Panc1 (cell line): ENCODE measurements around the gene ZFYVE28. TPM values are rescaled to one million over a fixed set of nuclear protein-coding genes. Genes with fewer than 3 reads are reported as not detected.

Source experiments
- ATAC-seq: fragments of 200-7000 bp; cut with Tn5 transposase; 2 replicates; pipeline ENCODE4 v1.9.1; 2020; ENCODE audit warnings: mild to moderate bottlenecking, moderate library complexity
- BruUV-seq: library from RNA; stranded (reverse); fragments of 400-500 nt; replicated peaks from 2 replicates; lab custom pipeline; 2021; lab: Mats Ljungman, UMichigan
- CTCF ChIA-PET: fragments of 300-600 bp; sonication (Branson Sonifier 250); formaldehyde crosslinking; loops from one replicate; lab custom pipeline; 2022; ENCODE audit warnings: antibody characterized with exemption; lab: Charles Lee
- POLR2A ChIA-PET: fragments of 300-600 bp; sonication (Branson Sonifier 250); formaldehyde crosslinking; loops from one replicate; lab custom pipeline; 2022; ENCODE audit warnings: antibody characterized with exemption; lab: Charles Lee
- DNase-seq: peaks from one replicate; pipeline ENCODE4 v3.0.0-alpha.2; 2010; ENCODE audit warnings: low read depth, low spot score
- H3K27ac ChIP-seq: 2 replicates; pipeline ENCODE4 v1.5.1; 2011; ENCODE audit warnings: mild to moderate bottlenecking, low read length, inconsistent platforms
- H3K27me3 ChIP-seq: fragments of 200-500 bp; sonication (Bioruptor generic); 2 replicates; pipeline ENCODE4 v1.6.0; 2014; ENCODE audit warnings: low read length, inconsistent platforms; ENCODE audit not compliant: control insufficient read depth, insufficient read depth
- H3K36me3 ChIP-seq: fragments of 200-500 bp; sonication (Bioruptor generic); 2 replicates; pipeline ENCODE4 v1.5.1; 2014; ENCODE audit warnings: inconsistent platforms, mild to moderate bottlenecking, low read length, moderate library complexity; ENCODE audit not compliant: control insufficient read depth, insufficient read depth
- H3K4me1 ChIP-seq: 2 replicates; pipeline ENCODE4 v1.5.1; 2011; ENCODE audit warnings: inconsistent platforms, mild to moderate bottlenecking, low read length, moderate library complexity; ENCODE audit not compliant: control insufficient read depth, insufficient read depth
- H3K4me3 ChIP-seq, 2 experiments: 2 replicates each; pipeline ENCODE4 v1.5.1; 2011 to 2012; ENCODE audit warnings: low read depth in 2 of 2, low read length in 2 of 2, mild to moderate bottlenecking in 2 of 2, inconsistent platforms in 1 of 2, moderate library complexity in 1 of 2
- H3K9me3 ChIP-seq: fragments of 200-500 bp; sonication (Bioruptor generic); 2 replicates; pipeline ENCODE4 v1.5.1; 2014; ENCODE audit warnings: low read depth, mild to moderate bottlenecking, inconsistent platforms, low read length, moderate library complexity; ENCODE audit not compliant: control insufficient read depth, insufficient read depth
- POLR2AphosphoS5 ChIP-seq: IDR thresholded peaks from 2 replicates; pipeline ENCODE4 v1.6.1; 2012; ENCODE audit warnings: mild to moderate bottlenecking, low read depth, low read length, moderate library complexity
- SIN3A ChIP-seq: IDR thresholded peaks from 2 replicates; pipeline ENCODE4 v1.6.1; 2012; ENCODE audit warnings: low read depth, mild to moderate bottlenecking, low read length, moderate library complexity, borderline replicate concordance; ENCODE audit not compliant: insufficient read depth
- TCF7L2 ChIP-seq: IDR thresholded peaks from 2 replicates; pipeline ENCODE4 v1.6.1; 2011; ENCODE audit warnings: mild to moderate bottlenecking, low read depth, low read length, inconsistent platforms
- in situ Hi-C: cut with HindIII; loops from 2 replicates; pipeline ENCODE4 v1.10.0; 2016; ENCODE audit warnings: low sequenced_read_pairs, low pct_unique_long_range_greater_than_20kb
- intact Hi-C: fragments of 100-400 bp; cut with micrococcal nuclease; formaldehyde crosslinking; loops from one replicate; pipeline ENCODE4 v1.10.0; 2022; ENCODE audit not compliant: unreplicated experiment
- total RNA-seq: library from RNA; stranded (reverse); gene quantifications from one replicate; pipeline ENCODE4 v1.2.1, GENCODE V29; 2021; ENCODE audit not compliant: unreplicated experiment
- TF ChIP-seq, protein P1 (sequence below), 2 experiments: IDR thresholded peaks; 2 replicates each; pipeline ENCODE4 v1.6.1; 2011 to 2012; ENCODE audit warnings: low read depth in 2 of 2, control low read depth in 1 of 2, low read length in 1 of 2, mild to moderate bottlenecking in 1 of 2, moderate library complexity in 1 of 2; ENCODE audit not compliant: insufficient read depth in 1 of 2
- TF ChIP-seq, protein P2 (sequence below): fragments of 450-650 bp; IDR thresholded peaks from 2 replicates; pipeline ENCODE4 v1.5.1; 2017; ENCODE audit warnings: mild to moderate bottlenecking

The ZFYVE28 gene
- total RNA-seq, 1 experiment from 2014 or later, result 11.9 TPM

DNA sequence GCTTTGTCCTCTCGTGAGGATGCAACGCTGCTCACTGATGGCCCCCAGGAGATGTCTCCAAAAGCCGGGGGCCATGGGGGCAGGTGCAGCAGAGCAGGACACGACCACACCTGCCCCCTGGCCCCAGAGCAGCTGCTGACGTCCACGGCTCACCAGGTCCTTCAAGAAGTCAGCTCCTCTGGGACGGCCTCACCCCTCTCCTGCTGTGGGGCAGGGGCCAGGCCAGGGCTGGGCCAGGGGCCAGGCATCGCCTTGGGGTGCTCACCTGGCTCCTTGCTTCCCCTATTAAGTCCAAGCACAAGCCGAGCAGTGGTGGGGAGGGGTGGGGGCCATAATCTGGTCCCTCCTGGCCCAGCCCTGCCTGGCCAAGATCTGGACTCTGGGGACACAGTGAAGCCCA lies 128.0 kb downstream of the ZFYVE28 start:
- in situ Hi-C loops (no loop called here), intact Hi-C loops (no loop called here)
- H3K9me3 ChIP-seq, result no peaks in the 10 kb centered on the region
- POLR2A ChIA-PET, result no interaction called here
- no peak for ATAC-seq
- H3K36me3 ChIP-seq, result no peaks in the 10 kb centered on the region
- no peak for DNase-seq
- BruUV-seq, result no TSS peak
- no peaks in the 10 kb centered on the region for H3K27me3 ChIP-seq
- H3K27ac ChIP-seq, result no peak overlapping the region
- no peaks in the 10 kb centered on the region for H3K4me1 ChIP-seq
- no peak overlapping the region for H3K4me3 ChIP-seq
- TF ChIP-seq TCF7L2 (no peak), POLR2AphosphoS5 (no peak), SIN3A (no peak)
- TF ChIP-seq, protein P1, sequence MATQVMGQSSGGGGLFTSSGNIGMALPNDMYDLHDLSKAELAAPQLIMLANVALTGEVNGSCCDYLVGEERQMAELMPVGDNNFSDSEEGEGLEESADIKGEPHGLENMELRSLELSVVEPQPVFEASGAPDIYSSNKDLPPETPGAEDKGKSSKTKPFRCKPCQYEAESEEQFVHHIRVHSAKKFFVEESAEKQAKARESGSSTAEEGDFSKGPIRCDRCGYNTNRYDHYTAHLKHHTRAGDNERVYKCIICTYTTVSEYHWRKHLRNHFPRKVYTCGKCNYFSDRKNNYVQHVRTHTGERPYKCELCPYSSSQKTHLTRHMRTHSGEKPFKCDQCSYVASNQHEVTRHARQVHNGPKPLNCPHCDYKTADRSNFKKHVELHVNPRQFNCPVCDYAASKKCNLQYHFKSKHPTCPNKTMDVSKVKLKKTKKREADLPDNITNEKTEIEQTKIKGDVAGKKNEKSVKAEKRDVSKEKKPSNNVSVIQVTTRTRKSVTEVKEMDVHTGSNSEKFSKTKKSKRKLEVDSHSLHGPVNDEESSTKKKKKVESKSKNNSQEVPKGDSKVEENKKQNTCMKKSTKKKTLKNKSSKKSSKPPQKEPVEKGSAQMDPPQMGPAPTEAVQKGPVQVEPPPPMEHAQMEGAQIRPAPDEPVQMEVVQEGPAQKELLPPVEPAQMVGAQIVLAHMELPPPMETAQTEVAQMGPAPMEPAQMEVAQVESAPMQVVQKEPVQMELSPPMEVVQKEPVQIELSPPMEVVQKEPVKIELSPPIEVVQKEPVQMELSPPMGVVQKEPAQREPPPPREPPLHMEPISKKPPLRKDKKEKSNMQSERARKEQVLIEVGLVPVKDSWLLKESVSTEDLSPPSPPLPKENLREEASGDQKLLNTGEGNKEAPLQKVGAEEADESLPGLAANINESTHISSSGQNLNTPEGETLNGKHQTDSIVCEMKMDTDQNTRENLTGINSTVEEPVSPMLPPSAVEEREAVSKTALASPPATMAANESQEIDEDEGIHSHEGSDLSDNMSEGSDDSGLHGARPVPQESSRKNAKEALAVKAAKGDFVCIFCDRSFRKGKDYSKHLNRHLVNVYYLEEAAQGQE (IDR thresholded peaks at IDR 0.05; ENCODE audit: insufficient read depth in 1 of 2, low read depth in 2 of 2, low read length in 1 of 2), result no peak
- TF ChIP-seq, protein P2, sequence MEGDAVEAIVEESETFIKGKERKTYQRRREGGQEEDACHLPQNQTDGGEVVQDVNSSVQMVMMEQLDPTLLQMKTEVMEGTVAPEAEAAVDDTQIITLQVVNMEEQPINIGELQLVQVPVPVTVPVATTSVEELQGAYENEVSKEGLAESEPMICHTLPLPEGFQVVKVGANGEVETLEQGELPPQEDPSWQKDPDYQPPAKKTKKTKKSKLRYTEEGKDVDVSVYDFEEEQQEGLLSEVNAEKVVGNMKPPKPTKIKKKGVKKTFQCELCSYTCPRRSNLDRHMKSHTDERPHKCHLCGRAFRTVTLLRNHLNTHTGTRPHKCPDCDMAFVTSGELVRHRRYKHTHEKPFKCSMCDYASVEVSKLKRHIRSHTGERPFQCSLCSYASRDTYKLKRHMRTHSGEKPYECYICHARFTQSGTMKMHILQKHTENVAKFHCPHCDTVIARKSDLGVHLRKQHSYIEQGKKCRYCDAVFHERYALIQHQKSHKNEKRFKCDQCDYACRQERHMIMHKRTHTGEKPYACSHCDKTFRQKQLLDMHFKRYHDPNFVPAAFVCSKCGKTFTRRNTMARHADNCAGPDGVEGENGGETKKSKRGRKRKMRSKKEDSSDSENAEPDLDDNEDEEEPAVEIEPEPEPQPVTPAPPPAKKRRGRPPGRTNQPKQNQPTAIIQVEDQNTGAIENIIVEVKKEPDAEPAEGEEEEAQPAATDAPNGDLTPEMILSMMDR, result no peak
- CTCF ChIA-PET, result no interaction called here

DNA sequence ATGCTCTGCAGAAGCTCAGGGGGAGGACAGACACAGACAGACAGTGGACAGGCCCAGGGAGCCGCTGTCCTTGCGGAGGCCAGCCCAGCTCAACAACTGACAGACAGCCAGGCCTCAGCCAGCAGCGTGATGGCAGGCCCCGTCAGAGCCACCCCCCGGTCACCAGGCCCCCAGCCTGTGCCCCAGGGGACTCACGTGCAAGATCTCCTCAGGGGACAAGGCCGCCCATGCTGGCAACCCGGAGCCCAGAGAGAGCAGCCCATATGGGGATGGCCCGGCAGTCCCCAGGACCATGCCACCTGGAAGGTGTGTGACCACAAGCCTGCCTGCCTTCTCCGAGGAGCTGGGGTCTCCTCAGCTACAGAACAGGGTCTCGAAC lies 128.5 kb downstream of the ZFYVE28 start:
- no peak overlapping the region for H3K4me3 ChIP-seq
- DNase-seq (no peak), ATAC-seq (no peak)
- H3K4me1 ChIP-seq, result no peaks in the 10 kb centered on the region
- intact Hi-C loops (no loop called here), in situ Hi-C loops (no loop called here)
- TF ChIP-seq, protein P1 (IDR thresholded peaks at IDR 0.05; ENCODE audit: insufficient read depth in 1 of 2, low read depth in 2 of 2, low read length in 1 of 2), result no peak
- TF ChIP-seq, protein P2, result no peak
- no peak for TF ChIP-seq SIN3A
- TF ChIP-seq TCF7L2, result no peak
- TF ChIP-seq POLR2AphosphoS5, result no peak
- H3K27ac ChIP-seq, result no peak overlapping the region
- CTCF ChIA-PET, result no interaction called here
- no TSS peak for BruUV-seq
- POLR2A ChIA-PET, result no interaction called here
- H3K9me3 ChIP-seq, result no peaks in the 10 kb centered on the region
- no peaks in the 10 kb centered on the region for H3K27me3 ChIP-seq
- H3K36me3 ChIP-seq, result no peaks in the 10 kb centered on the region
